HepG2 (cell line): ENCODE results near the gene AUTS2. TPM values are rescaled to one million over a fixed set of nuclear protein-coding genes. Genes with fewer than 3 reads are reported as not detected.

Source experiments
- ATAC-seq: fragments of 200-7000 bp; cut with Tn5 transposase; 3 replicates; pipeline ENCODE4 v1.9.1; 2020; ENCODE audit warnings: mild to moderate bottlenecking, moderate library complexity
- BruUV-seq: library from RNA; stranded (reverse); fragments of 400-500 nt; replicated peaks from 2 replicates; lab custom pipeline; 2021; lab: Mats Ljungman, UMichigan
- CTCF ChIA-PET: fragments of 300-600 bp; formaldehyde crosslinking; extraction: SDS; loops from one replicate; lab custom pipeline; 2021; ENCODE audit warnings: low total read pairs, inconsistent platforms, low intra/inter-chr PET ratio; lab: Yijun Ruan, JAX
- POLR2A ChIA-PET: fragments of 350-600 bp; sonication (Branson Sonifier 250); formaldehyde crosslinking; loops from one replicate; lab custom pipeline; 2020; ENCODE audit warnings: antibody characterized with exemption, inconsistent platforms; lab: Yijun Ruan, JAX
- DNase-seq: peaks from one replicate; pipeline ENCODE4 v3.0.0-alpha.2; 2015; ENCODE audit warnings: low spot score
- FAIRE-seq: peaks from 3 replicates; lab custom pipeline; 2011; peaks lifted over from hg19 to GRCh38; lab: Jason Lieb, UNC
- H2AFZ ChIP-seq: one replicate; pipeline ENCODE4 v1.6.1; 2011; ENCODE audit warnings: low read length, inconsistent platforms
- H3K27ac ChIP-seq: fragments of 300-600 bp; 3 replicates; pipeline ENCODE4 v1.8.0; 2011; ENCODE audit warnings: mixed run types, mild to moderate bottlenecking, mixed read lengths, low read length, inconsistent platforms; ENCODE audit not compliant: insufficient read depth; ENCODE audit errors: extremely low read length
- H3K27me3 ChIP-seq, 2 experiments: fragments of 200-600 bp in 1 of 2; 2 replicates in 1 of 2; 3 replicates in 1 of 2; pipeline versions ENCODE4 v1.6.0 to v1.8.0; 2011; ENCODE audit warnings: low read length in 2 of 2, mild to moderate bottlenecking in 2 of 2, moderate library complexity in 2 of 2, inconsistent platforms in 1 of 2; ENCODE audit not compliant: insufficient read depth in 2 of 2, control insufficient read depth in 1 of 2
- H3K36me3 ChIP-seq, 2 experiments: fragments of 200-600 bp in 1 of 2; replicated peaks in 1 of 2; 2 replicates in 1 of 2; 3 replicates in 1 of 2; pipeline versions ENCODE4 v1.5.1 to v1.8.0; 2011; ENCODE audit warnings: low read length in 2 of 2, inconsistent platforms in 1 of 2; ENCODE audit not compliant: insufficient read depth in 2 of 2, control insufficient read depth in 1 of 2
- H3K4me1 ChIP-seq: 2 replicates; pipeline ENCODE4 v1.5.1; 2012; ENCODE audit warnings: low read length, inconsistent platforms; ENCODE audit not compliant: insufficient read depth
- H3K4me2 ChIP-seq: 2 replicates; pipeline ENCODE4 v1.6.0; 2011; ENCODE audit warnings: low read depth, low read length, inconsistent platforms
- H3K4me3 ChIP-seq, 3 experiments: fragments of 200-600 bp in 1 of 3; sonication (generic), shearing (Covaris generic) in 1 of 3; replicated peaks in 1 of 3; 2 replicates each; pipeline ENCODE4 v1.5.1; 2011 to 2016; ENCODE audit warnings: low read length in 3 of 3, inconsistent platforms in 2 of 3, low read depth in 2 of 3, mild to moderate bottlenecking in 2 of 3, control low read depth in 1 of 3, mixed read lengths in 1 of 3; ENCODE audit not compliant: insufficient read depth in 1 of 3
- H3K79me2 ChIP-seq: one replicate; pipeline ENCODE4 v1.6.1; 2011; ENCODE audit warnings: low read length, inconsistent platforms; ENCODE audit not compliant: insufficient read depth
- H3K9ac ChIP-seq: 2 replicates; pipeline ENCODE4 v1.6.0; 2011; ENCODE audit warnings: mild to moderate bottlenecking, low read depth, low read length, inconsistent platforms; ENCODE audit not compliant: insufficient read depth
- H3K9me3 ChIP-seq: 2 replicates; pipeline ENCODE4 v1.5.1; 2012; ENCODE audit warnings: mild to moderate bottlenecking, low read length
- H4K20me1 ChIP-seq: 2 replicates; pipeline ENCODE4 v1.6.0; 2011; ENCODE audit warnings: inconsistent platforms, mild to moderate bottlenecking, low read length, moderate library complexity; ENCODE audit not compliant: insufficient read depth
- CC2D1A ChIP-seq: sonication (generic); formaldehyde crosslinking; IDR thresholded peaks from 2 replicates; pipeline ENCODE4 v1.8.1; 2023; ENCODE audit warnings: mild to moderate bottlenecking, missing genetic modification reagents
- CHD4 ChIP-seq: fragments of 200-600 bp; sonication (generic); IDR thresholded peaks from 2 replicates; pipeline ENCODE4 v1.7.0; 2017; ENCODE audit warnings: mild to moderate bottlenecking, low read length, borderline replicate concordance
- CREB1 ChIP-seq, 2 experiments: fragments of 450-650 bp in 1 of 2; IDR thresholded peaks; 2 replicates each; pipeline ENCODE4 v1.6.1; 2016 to 2017; ENCODE audit warnings: control low read depth in 1 of 2, mild to moderate bottlenecking in 1 of 2, missing compliant biosample characterization in 1 of 2, missing genetic modification characterization in 1 of 2
- DMTF1 ChIP-seq: sonication (generic); formaldehyde crosslinking; IDR thresholded peaks from 2 replicates; pipeline ENCODE4 v1.4.0; 2020; ENCODE audit warnings: mild to moderate bottlenecking, missing genetic modification reagents
- ESRRA ChIP-seq: sonication (generic); formaldehyde crosslinking; IDR thresholded peaks from 2 replicates; pipeline ENCODE4 v1.5.1; 2020; ENCODE audit warnings: mild to moderate bottlenecking, low read depth, missing genetic modification reagents
- JARID2 ChIP-seq: sonication (generic); formaldehyde crosslinking; IDR thresholded peaks from 2 replicates; pipeline ENCODE4 v1.8.1; 2023; ENCODE audit warnings: missing genetic modification reagents, inconsistent platforms; ENCODE audit not compliant: insufficient replicate concordance
- NBN ChIP-seq: fragments of 450-650 bp; conservative IDR thresholded peaks from 2 replicates; pipeline ENCODE4 v1.6.1; 2017
- NR2F2 ChIP-seq: IDR thresholded peaks from 2 replicates; pipeline ENCODE4 v1.6.1; 2012; ENCODE audit warnings: low read depth, inconsistent platforms, borderline replicate concordance
- PRPF4 ChIP-seq: fragments of 200-400 bp; formaldehyde crosslinking; IDR thresholded peaks from 2 replicates; pipeline ENCODE4 v1.6.1; 2016; ENCODE audit warnings: low read length, low read depth; ENCODE audit not compliant: poor library complexity, severe bottlenecking
- ZBTB7A ChIP-seq: sonication (generic); formaldehyde crosslinking; IDR thresholded peaks from 2 replicates; pipeline ENCODE4 v1.8.0; 2022; ENCODE audit warnings: mild to moderate bottlenecking, missing genetic modification reagents
- ZNF547 ChIP-seq: sonication (generic); formaldehyde crosslinking; IDR thresholded peaks from 2 replicates; pipeline ENCODE4 v1.5.1; 2020; ENCODE audit warnings: mild to moderate bottlenecking, missing genetic modification reagents
- ZNF552 ChIP-seq: sonication (generic); formaldehyde crosslinking; IDR thresholded peaks from 2 replicates; pipeline ENCODE4 v1.9.0; 2022; ENCODE audit warnings: missing genetic modification reagents, mild to moderate bottlenecking, borderline replicate concordance
- ZNF614 ChIP-seq: IDR thresholded peaks from 2 replicates; pipeline ENCODE4 v1.6.1; 2018; ENCODE audit warnings: missing biosample characterization, missing genetic modification reagents, inconsistent platforms, borderline replicate concordance
- ZNF709 ChIP-seq: sonication (generic); formaldehyde crosslinking; IDR thresholded peaks from 2 replicates; pipeline ENCODE4 v1.5.0; 2020; ENCODE audit warnings: mild to moderate bottlenecking, missing genetic modification reagents
- ZNF850 ChIP-seq: sonication (generic); formaldehyde crosslinking; conservative IDR thresholded peaks from 2 replicates; pipeline ENCODE4 v1.9.0; 2021; ENCODE audit warnings: mild to moderate bottlenecking, missing genetic modification reagents
- WGBS: methylation state at CpG from one replicate; pipeline ENCODE4 v1.1.6; 2017; ENCODE audit warnings: low lambda C conversion rate; 5-methylcytosine and 5-hydroxymethylcytosine counted together
- in situ Hi-C: cut with HindIII; loops from 2 replicates; pipeline ENCODE4 v1.10.0; 2017; ENCODE audit warnings: low pct_unique_long_range_greater_than_20kb; ENCODE audit not compliant: extremely low pct_ligation_motif_present
- intact Hi-C: fragments of 100-400 bp; cut with micrococcal nuclease; formaldehyde crosslinking; loops from one replicate; pipeline ENCODE4 v1.10.0; 2022; ENCODE audit not compliant: unreplicated experiment
- polyA plus RNA-seq, 8 experiments: library from polyadenylated mRNA; depleted of rRNA in 3 of 8; stranded (reverse) in 7 of 8; unstranded in 1 of 8; fragments of >200 nt; fragmentation: Illumina TruSeq in 4 of 8; extraction: Trizol in 4 of 8; gene quantifications; 2 replicates each; pipeline versions ENCODE4 v1.2.1 to v1.2.3, GENCODE V29; 2011 to 2016; ENCODE audit warnings: low read depth in 4 of 8, missing spikeins in 1 of 8, mixed read lengths in 1 of 8; ENCODE audit not compliant: insufficient read depth in 1 of 8
- total RNA-seq, 5 experiments: library from RNA; depleted of rRNA; stranded (reverse); fragments of >200 nt; fragmentation: Illumina TruSeq; extraction: Trizol; gene quantifications; 2 replicates each; pipeline ENCODE4 v1.2.3, GENCODE V29; 2016; ENCODE audit warnings: low read depth in 1 of 5

Gene AUTS2
- total and polyA plus RNA-seq, 2 of the 13 experiments (the other 11 are each of a cell fraction or from before 2014, with no cell fraction given): 0.38 TPM; not detected in 1

GRCh38 chr7:70667406-70667805 is 1069.1 kb downstream of the AUTS2 start:
- Histone ChIP-seq H2AFZ (no peak overlapping the region), H3K27me3 (0 out of 5 replicates have a peak, but pooled peaks cover 0 to 5% of the 10 kb centered on the region in 2 experiments), H4K20me1 (no peaks in the 10 kb centered on the region), H3K27ac (no peak overlapping the region), H3K79me2 (no peaks in the 10 kb centered on the region), H3K9me3 (no peaks in the 10 kb centered on the region), H3K4me2 (no peak overlapping the region), H3K9ac (no peak overlapping the region), H3K4me3 (no peak overlapping the region), H3K4me1 (no peaks in the 10 kb centered on the region), H3K36me3 (no peaks in the 10 kb centered on the region)
- ChIA-PET CTCF (no interaction called here), POLR2A (no interaction called here)
- intact Hi-C loops: no loop called here
- in situ Hi-C loops: no loop called here
- DNase-seq (no peak), FAIRE-seq (no peak), ATAC-seq (no peak)
- 8% methylated on average over 2 of the region's 2 CpGs for WGBS
- TF ChIP-seq ZNF552 (no peak), ESRRA (no peak), ZNF850 (no peak), CREB1 (IDR thresholded peaks at IDR 0.05) (no peak), CREB1 (CRISPR knock-in tag; IDR thresholded peaks at IDR 0.05) (no peak), CC2D1A (CRISPR knock-in tag) (no peak), JARID2 (no peak)
- no TSS peak for BruUV-seq

- DNase-seq: no peak
- in situ Hi-C loops: no loop called here
- WGBS: 32% methylated on average over 10 of the region's 16 CpGs
- CTCF ChIA-PET: no interaction called here
- FAIRE-seq: no peak
- H3K4me1 ChIP-seq: no peaks in the 10 kb centered on the region
- H4K20me1 ChIP-seq: no peaks in the 10 kb centered on the region
- no peak overlapping the region for H3K4me2 ChIP-seq
- H2AFZ ChIP-seq: no peak overlapping the region
- H3K9ac ChIP-seq: no peak overlapping the region
- no peaks in the 10 kb centered on the region for H3K36me3 ChIP-seq
- no peaks in the 10 kb centered on the region for H3K79me2 ChIP-seq
- POLR2A ChIA-PET: no interaction called here
- intact Hi-C loops: no loop called here
- H3K27me3 ChIP-seq: no peaks in the 10 kb centered on the region
- ATAC-seq: no peak
- no TSS peak for BruUV-seq
- no peak overlapping the region for H3K27ac ChIP-seq
- no peaks in the 10 kb centered on the region for H3K9me3 ChIP-seq
- H3K4me3 ChIP-seq: no peak overlapping the region
- TF ChIP-seq ZNF614: no peak
- TF ChIP-seq NR2F2: no peak
- no peak for TF ChIP-seq ZBTB7A (CRISPR knock-in tag)
- TF ChIP-seq PRPF4: no peak
- TF ChIP-seq NBN: no peak
- no peak for TF ChIP-seq ZNF709 (CRISPR knock-in tag)
- TF ChIP-seq ZNF547: no peak
- TF ChIP-seq CHD4: no peak
- no peak for TF ChIP-seq DMTF1 (CRISPR knock-in tag)
These were observed 1070.5 kb downstream of the AUTS2 start for GRCh38 chr7:70668606-70669358.
